Measurements from ENCODE around the gene FAU. TPM values are rescaled to one million over a fixed set of nuclear protein-coding genes. Genes with fewer than 3 reads are reported as not detected.

Gene FAU
- total and polyA plus RNA-seq, 9 of the 15 experiments (the other 6 are each of a cell fraction or from before 2014, with no cell fraction given), result 433 to 1,827 (median 942) TPM

GRCh38 chr11:65134952-65135632, 13.2 kb upstream of the FAU start (continued):
- TF ChIP-seq, protein P1, sequence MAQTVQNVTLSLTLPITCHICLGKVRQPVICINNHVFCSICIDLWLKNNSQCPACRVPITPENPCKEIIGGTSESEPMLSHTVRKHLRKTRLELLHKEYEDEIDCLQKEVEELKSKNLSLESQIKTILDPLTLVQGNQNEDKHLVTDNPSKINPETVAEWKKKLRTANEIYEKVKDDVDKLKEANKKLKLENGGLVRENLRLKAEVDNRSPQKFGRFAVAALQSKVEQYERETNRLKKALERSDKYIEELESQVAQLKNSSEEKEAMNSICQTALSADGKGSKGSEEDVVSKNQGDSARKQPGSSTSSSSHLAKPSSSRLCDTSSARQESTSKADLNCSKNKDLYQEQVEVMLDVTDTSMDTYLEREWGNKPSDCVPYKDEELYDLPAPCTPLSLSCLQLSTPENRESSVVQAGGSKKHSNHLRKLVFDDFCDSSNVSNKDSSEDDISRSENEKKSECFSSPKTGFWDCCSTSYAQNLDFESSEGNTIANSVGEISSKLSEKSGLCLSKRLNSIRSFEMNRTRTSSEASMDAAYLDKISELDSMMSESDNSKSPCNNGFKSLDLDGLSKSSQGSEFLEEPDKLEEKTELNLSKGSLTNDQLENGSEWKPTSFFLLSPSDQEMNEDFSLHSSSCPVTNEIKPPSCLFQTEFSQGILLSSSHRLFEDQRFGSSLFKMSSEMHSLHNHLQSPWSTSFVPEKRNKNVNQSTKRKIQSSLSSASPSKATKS (CRISPR knock-in tag; IDR thresholded peaks at IDR 0.05), result no peak
- TF ChIP-seq PHF21A (IDR thresholded peaks at IDR 0.05; ENCODE audit: borderline replicate concordance, low read depth) (no peak), ZNF644 (tag; IDR thresholded peaks at IDR 0.05; ENCODE audit: low read depth) (no peak), ZC3H8 (IDR thresholded peaks at IDR 0.05) (no peak), EZH2 (IDR thresholded peaks at IDR 0.05; ENCODE audit: borderline replicate concordance, low read depth, low read length) (no peak), FOXP1 (CRISPR knock-in tag; IDR thresholded peaks at IDR 0.05) (no peak), MEF2A (IDR thresholded peaks at IDR 0.05; ENCODE audit: control insufficient read depth, low read depth, low read length) (no peak), ZFP36 (IDR thresholded peaks at IDR 0.05; ENCODE audit: low read depth, low read length, partially characterized antibody) (no peak), ZNF57 (CRISPR knock-in tag; IDR thresholded peaks at IDR 0.05) (no peak), RBM14 (IDR thresholded peaks at IDR 0.05; ENCODE audit: borderline replicate concordance, insufficient read depth, low read depth, low read length) (no peak), L3MBTL2 (IDR thresholded peaks at IDR 0.05) (peak; percentile 59), TAF9B (IDR thresholded peaks at IDR 0.05; ENCODE audit: partially characterized antibody) (no peak), HIVEP1 (CRISPR knock-in tag; IDR thresholded peaks at IDR 0.05) (no peak), THAP7 (CRISPR knock-in tag; IDR thresholded peaks at IDR 0.05) (no peak), DIDO1 (tag; IDR thresholded peaks at IDR 0.05; ENCODE audit: low read depth) (no peak; the same call in 1 of the 2 replicates), EWSR1 (IDR thresholded peaks at IDR 0.05; ENCODE audit: borderline replicate concordance, low read depth, partially characterized antibody) (no peak), JUN (IDR thresholded peaks at IDR 0.05; ENCODE audit: borderline replicate concordance, low read depth, low read length) (no peak), JUN (CRISPR knock-in tag; IDR thresholded peaks at IDR 0.05; ENCODE audit: borderline replicate concordance) (no peak)
- TF ChIP-seq, protein P2, sequence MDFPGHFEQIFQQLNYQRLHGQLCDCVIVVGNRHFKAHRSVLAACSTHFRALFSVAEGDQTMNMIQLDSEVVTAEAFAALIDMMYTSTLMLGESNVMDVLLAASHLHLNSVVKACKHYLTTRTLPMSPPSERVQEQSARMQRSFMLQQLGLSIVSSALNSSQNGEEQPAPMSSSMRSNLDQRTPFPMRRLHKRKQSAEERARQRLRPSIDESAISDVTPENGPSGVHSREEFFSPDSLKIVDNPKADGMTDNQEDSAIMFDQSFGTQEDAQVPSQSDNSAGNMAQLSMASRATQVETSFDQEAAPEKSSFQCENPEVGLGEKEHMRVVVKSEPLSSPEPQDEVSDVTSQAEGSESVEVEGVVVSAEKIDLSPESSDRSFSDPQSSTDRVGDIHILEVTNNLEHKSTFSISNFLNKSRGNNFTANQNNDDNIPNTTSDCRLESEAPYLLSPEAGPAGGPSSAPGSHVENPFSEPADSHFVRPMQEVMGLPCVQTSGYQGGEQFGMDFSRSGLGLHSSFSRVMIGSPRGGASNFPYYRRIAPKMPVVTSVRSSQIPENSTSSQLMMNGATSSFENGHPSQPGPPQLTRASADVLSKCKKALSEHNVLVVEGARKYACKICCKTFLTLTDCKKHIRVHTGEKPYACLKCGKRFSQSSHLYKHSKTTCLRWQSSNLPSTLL (IDR thresholded peaks at IDR 0.05), result no peak
- TF ChIP-seq, protein P3, sequence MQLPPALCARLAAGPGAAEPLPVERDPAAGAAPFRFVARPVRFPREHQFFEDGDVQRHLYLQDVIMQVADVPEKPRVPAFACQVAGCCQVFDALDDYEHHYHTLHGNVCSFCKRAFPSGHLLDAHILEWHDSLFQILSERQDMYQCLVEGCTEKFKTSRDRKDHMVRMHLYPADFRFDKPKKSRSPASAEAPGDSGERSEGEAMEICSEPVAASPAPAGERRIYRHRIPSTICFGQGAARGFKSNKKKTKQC (CRISPR knock-in tag; IDR thresholded peaks at IDR 0.05), result peak; percentile 63; the same call in 1 of the 2 replicates
- TF ChIP-seq, protein P4, sequence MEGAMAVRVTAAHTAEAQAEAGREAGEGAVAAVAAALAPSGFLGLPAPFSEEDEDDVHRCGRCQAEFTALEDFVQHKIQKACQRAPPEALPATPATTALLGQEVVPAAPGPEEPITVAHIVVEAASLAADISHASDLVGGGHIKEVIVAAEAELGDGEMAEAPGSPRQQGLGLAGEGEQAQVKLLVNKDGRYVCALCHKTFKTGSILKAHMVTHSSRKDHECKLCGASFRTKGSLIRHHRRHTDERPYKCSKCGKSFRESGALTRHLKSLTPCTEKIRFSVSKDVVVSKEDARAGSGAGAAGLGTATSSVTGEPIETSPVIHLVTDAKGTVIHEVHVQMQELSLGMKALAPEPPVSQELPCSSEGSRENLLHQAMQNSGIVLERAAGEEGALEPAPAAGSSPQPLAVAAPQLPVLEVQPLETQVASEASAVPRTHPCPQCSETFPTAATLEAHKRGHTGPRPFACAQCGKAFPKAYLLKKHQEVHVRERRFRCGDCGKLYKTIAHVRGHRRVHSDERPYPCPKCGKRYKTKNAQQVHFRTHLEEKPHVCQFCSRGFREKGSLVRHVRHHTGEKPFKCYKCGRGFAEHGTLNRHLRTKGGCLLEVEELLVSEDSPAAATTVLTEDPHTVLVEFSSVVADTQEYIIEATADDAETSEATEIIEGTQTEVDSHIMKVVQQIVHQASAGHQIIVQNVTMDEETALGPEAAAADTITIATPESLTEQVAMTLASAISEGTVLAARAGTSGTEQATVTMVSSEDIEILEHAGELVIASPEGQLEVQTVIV (CRISPR knock-in tag; IDR thresholded peaks at IDR 0.05; ENCODE audit: borderline replicate concordance), result no peak
